HTERT RPE-1 (cell line): ENCODE results near the gene OR5H1.
"Not testable (repeated sequence)": the region's sequence is repeated elsewhere in the genome, so short reads cannot be mapped to it uniquely, and the experiment has no call there.

Source experiments
- in situ Hi-C: fragments of 300-500 bp; cut with MboI; formaldehyde crosslinking; loops from 4 replicates; pipeline ENCODE4 v1.14.3; 2020; ENCODE audit warnings: low sequenced_read_pairs

The OR5H1 gene

GRCh38 chr3:98130421-98130820 is at the start of gene OR5H1:
OR5H1 (plus strand) TSS chr3:98130721; CDS start chr3:98132698, 1,977 bp downstream.
- in situ Hi-C loops: no loop called here

GRCh38 chr3:98086873-98087272 is 43.6 kb upstream of the OR5H1 start, which contains the start of gene OR5AC2:
OR5AC2 (plus strand) TSS chr3:98087173; CDS start chr3:98087173, 0 bp downstream.
- in situ Hi-C loops: no loop called here

- in situ Hi-C loops: no loop called here
These were observed 34.6 kb upstream of the OR5H1 start for GRCh38 chr3:98095882-98096281.

GRCh38 chr3:98099848-98100247 is 30.7 kb upstream of the OR5H1 start:
- in situ Hi-C loops: no loop called here

- in situ Hi-C loops: no loop called here
These were observed 22.4 kb upstream of the OR5H1 start for GRCh38 chr3:98108162-98108561.

- in situ Hi-C loops: no loop called here
These were observed 20.5 kb upstream of the OR5H1 start for GRCh38 chr3:98109807-98110549.

GRCh38 chr3:98110550-98110908 is 20.0 kb upstream of the OR5H1 start:
- in situ Hi-C loops: no loop called here

GRCh38 chr3:98114264-98114663 is 16.3 kb upstream of the OR5H1 start:
- in situ Hi-C loops: no loop called here

GRCh38 chr3:98115717-98116116 is 14.8 kb upstream of the OR5H1 start:
- in situ Hi-C loops: no loop called here

- in situ Hi-C loops: no loop called here
These were observed 6.1 kb downstream of the OR5H1 start for GRCh38 chr3:98136631-98137030.

GRCh38 chr3:98137826-98138557 is 7.5 kb downstream of the OR5H1 start:
- in situ Hi-C loops: not testable (repeated sequence)

- in situ Hi-C loops: no loop called here
These were observed 10.0 kb downstream of the OR5H1 start for GRCh38 chr3:98140531-98140930.

- in situ Hi-C loops: no loop called here
These were observed 16.7 kb downstream of the OR5H1 start, which contains the start of gene OR5H14 for GRCh38 chr3:98147179-98147578. OR5H14 (plus strand) TSS chr3:98147479; CDS start chr3:98149386, 1,907 bp downstream.

- in situ Hi-C loops: no loop called here
These were observed 18.2 kb downstream of the OR5H1 start for GRCh38 chr3:98148751-98149150.

GRCh38 chr3:98149456-98149855 is 18.9 kb downstream of the OR5H1 start:
- in situ Hi-C loops: not testable (repeated sequence)

- in situ Hi-C loops: no loop called here
These were observed 20.7 kb downstream of the OR5H1 start for GRCh38 chr3:98151241-98151640.

GRCh38 chr3:98166396-98166795 is 35.9 kb downstream of the OR5H1 start, which contains the start of gene OR5H15:
OR5H15 (plus strand) TSS chr3:98166696; CDS start chr3:98168700, 2,004 bp downstream.
- in situ Hi-C loops: no loop called here

GRCh38 chr3:98171071-98171470 is 40.5 kb downstream of the OR5H1 start:
- in situ Hi-C loops: no loop called here

GRCh38 chr3:98172621-98173020 is 42.1 kb downstream of the OR5H1 start:
- in situ Hi-C loops: no loop called here

GRCh38 chr3:98180319-98180890 is 49.9 kb downstream of the OR5H1 start:
- in situ Hi-C loops: no loop called here

- in situ Hi-C loops: no loop called here
These were observed 51.7 kb downstream of the OR5H1 start for GRCh38 chr3:98182196-98182595.

- in situ Hi-C loops: no loop called here
These were observed 54.7 kb downstream of the OR5H1 start for GRCh38 chr3:98185180-98185579.
